Sigmoid colon (tissue), 7 donors: Measurements from ENCODE around the gene TMEM121B. TPM values are rescaled to one million over a fixed set of nuclear protein-coding genes. Genes with fewer than 3 reads are reported as not detected.
A peak's percentile ranks its signal among the peaks of the same experiment; 100 is the strongest.

Experiments used
- DNase-seq: peaks from one replicate; pipeline ENCODE4 v3.0.0-alpha.2; 2019
- H3K27ac ChIP-seq, 4 donors: fragments of 200-600 bp; sonication (generic); one replicate each; pipeline ENCODE4 v1.5.1; 2016 to 2019; ENCODE audit warnings: mild to moderate bottlenecking in 1 of 4
- H3K27me3 ChIP-seq, 3 donors: fragments of 200-600 bp; sonication (generic); one replicate each; pipeline ENCODE4 v1.5.1; 2019; ENCODE audit warnings: mild to moderate bottlenecking in 1 of 3
- H3K36me3 ChIP-seq, 4 donors: fragments of 200-600 bp; sonication (generic); one replicate each; pipeline ENCODE4 v1.5.1; 2016 to 2019
- H3K4me1 ChIP-seq, 4 donors: fragments of 200-600 bp; sonication (generic); one replicate each; pipeline ENCODE4 v1.5.1; 2017 to 2019
- H3K4me3 ChIP-seq, 4 donors: fragments of 200-600 bp; sonication (generic); one replicate each; pipeline ENCODE4 v1.5.1; 2017 to 2019; ENCODE audit warnings: mild to moderate bottlenecking in 2 of 4, moderate library complexity in 1 of 4
- H3K9me3 ChIP-seq, 4 donors: fragments of 200-600 bp in 3 of 4; sonication (generic) in 3 of 4; one replicate each; pipeline versions ENCODE4 v1.5.1 to v1.6.1; 2013 to 2019
- CTCF ChIP-seq, 4 experiments: fragments of 450-650 bp in 3 of 4; fragments of 200-600 bp in 1 of 4; IDR thresholded peaks; one replicate each; pipeline ENCODE4 v1.5.1; 2016 to 2019; ENCODE audit warnings: antibody characterized with exemption in 4 of 4, mild to moderate bottlenecking in 3 of 4, moderate library complexity in 2 of 4
- EP300 ChIP-seq, 4 donors: sonication (generic); formaldehyde crosslinking; IDR thresholded peaks; one replicate each; pipeline ENCODE4 v1.6.1; 2017; ENCODE audit warnings: antibody characterized with exemption in 4 of 4
- POLR2A ChIP-seq, 2 donors: fragments of 450-650 bp; IDR thresholded peaks; one replicate each; pipeline ENCODE4 v1.6.1; 2016; ENCODE audit warnings: antibody characterized with exemption in 2 of 2, mild to moderate bottlenecking in 2 of 2, moderate library complexity in 2 of 2
- POLR2AphosphoS5 ChIP-seq, 4 donors: sonication (generic); formaldehyde crosslinking; IDR thresholded peaks; one replicate each; pipeline ENCODE4 v1.6.1; 2017; ENCODE audit warnings: antibody characterized with exemption in 4 of 4
- WGBS, 2 donors: extraction: QIAGEN DNeasy Blood & Tissue Kit; methylation state at CpG; one replicate each; pipeline ENCODE4 v1.1.7; 2013; 5-methylcytosine and 5-hydroxymethylcytosine counted together
- intact Hi-C: fragments of 100-400 bp; cut with DNase I; formaldehyde crosslinking; loops from one replicate; pipeline ENCODE4 v1.15.1; 2023
- polyA plus RNA-seq, 3 donors: library from polyadenylated mRNA; stranded (reverse); fragments of 200-250 nt; gene quantifications; one replicate each; pipeline ENCODE4 v1.2.3, GENCODE V29; 2013
- total RNA-seq, 4 donors: library from RNA; depleted of rRNA; stranded (reverse); fragments of >200 nt; gene quantifications; one replicate each; pipeline ENCODE4 v1.1.0, GENCODE V29; 2016
- donor health status: healthy with polysubstance abuse.
- donor health status: Bipolar disorder and iron deficiency.
- donor health status: healthy.

Gene TMEM121B
- total and polyA plus RNA-seq, 7 donors: 0.17 to 0.54 (median 0.43) TPM; not detected in 3

DNA sequence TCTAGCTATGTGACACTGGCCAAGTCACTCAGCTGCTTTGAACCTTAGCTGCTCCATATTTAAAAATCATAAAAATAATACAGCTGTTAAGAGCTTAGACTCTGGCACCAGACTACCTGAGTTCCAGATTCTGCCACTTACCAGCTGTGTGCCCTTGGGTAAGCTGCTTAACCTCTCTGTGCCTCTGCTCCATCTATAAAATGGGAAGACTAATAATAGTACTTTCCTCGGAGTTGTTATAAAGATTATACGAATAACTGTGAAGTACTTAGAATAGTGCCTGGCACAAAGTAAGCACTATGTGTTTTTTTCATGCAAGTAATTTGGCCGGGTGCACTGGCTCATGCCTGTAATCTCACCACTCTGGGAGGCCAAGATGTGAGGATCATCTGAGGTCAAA lies 36.6 kb upstream of the TMEM121B start:
- Histone ChIP-seq H3K4me3 (peak overlapping the region; percentile 44 to 77 (median 63)), H3K36me3 (no peaks in the 10 kb centered on the region), H3K9me3 (no peaks in the 10 kb centered on the region), H3K4me1 (peaks cover 0 to 45% (median 26%) of the 10 kb centered on the region in 4 donors), H3K27ac (peak overlapping the region in 2 of 4 donors; percentile 91), H3K27me3 (no peaks in the 10 kb centered on the region)
- TF ChIP-seq EP300 (IDR thresholded peaks at IDR 0.05): no peak
- TF ChIP-seq CTCF (IDR thresholded peaks at IDR 0.05): no peak
- no peak for DNase-seq
- intact Hi-C loops: loop anchor here (5.0 kb wide), 2 partner anchors 75 to 480 kb away; partner anchors contain the start of genes BCL2L13 and IL17RA
- WGBS, 2 donors: 76 to 92% methylated on average over 3 of the region's 3 CpGs

DNA sequence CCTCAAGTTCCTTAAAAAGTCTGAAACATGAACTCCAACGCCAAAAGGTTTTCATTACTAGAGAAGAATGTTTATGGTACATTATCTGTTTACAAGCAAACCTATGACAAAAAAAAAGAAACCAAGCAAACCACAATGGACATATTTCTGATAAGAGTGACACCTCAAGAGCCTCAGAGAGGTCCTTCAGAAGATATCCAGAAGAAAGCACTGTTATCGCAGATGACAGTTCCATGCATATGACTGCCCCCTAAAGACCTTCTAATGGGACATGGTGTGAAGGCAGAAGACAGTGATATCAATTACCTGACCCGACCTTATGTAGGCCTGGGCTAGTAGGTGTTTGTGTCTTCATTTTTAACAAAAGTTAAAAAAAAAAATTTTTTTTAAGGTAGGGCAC lies 34.8 kb upstream of the TMEM121B start:
- DNase-seq: no peak
- Histone ChIP-seq H3K27ac (no peak overlapping the region), H3K4me3 (no peak overlapping the region), H3K9me3 (no peaks in the 10 kb centered on the region), H3K27me3 (no peaks in the 10 kb centered on the region), H3K36me3 (no peaks in the 10 kb centered on the region), H3K4me1 (peaks cover 0 to 45% (median 26%) of the 10 kb centered on the region in 4 donors)
- 79 to 83% methylated on average over 3 of the region's 3 CpGs for WGBS, 2 donors
- no peak for TF ChIP-seq POLR2AphosphoS5 (IDR thresholded peaks at IDR 0.05)
- no peak for TF ChIP-seq POLR2A (IDR thresholded peaks at IDR 0.05)
- TF ChIP-seq CTCF (IDR thresholded peaks at IDR 0.05): no peak
- no peak for TF ChIP-seq EP300 (IDR thresholded peaks at IDR 0.05)
- intact Hi-C loops: loop anchor here (5.0 kb wide), 2 partner anchors 74 to 481 kb away; partner anchors contain the start of genes BCL2L13 and IL17RA

DNA sequence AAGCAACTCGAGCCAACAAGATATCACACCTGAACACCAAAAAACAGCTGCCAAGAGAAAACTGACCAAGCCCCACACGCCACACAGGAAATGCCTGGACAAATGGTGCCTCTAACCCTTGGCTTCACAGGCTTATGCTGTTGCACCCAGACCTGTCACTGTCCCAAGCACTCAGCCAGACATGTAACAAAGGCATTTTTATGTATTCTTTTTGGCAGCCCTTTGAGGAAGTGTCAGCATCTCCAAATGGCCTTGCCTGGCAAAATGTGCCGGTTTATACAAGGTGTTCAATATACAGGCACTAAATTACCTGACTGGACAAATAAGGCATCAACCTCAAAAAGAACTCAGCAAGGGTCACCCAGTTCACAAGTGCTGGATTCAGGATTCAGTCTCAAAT lies 31.8 kb upstream of the TMEM121B start:
- H3K9me3 ChIP-seq: no peaks in the 10 kb centered on the region
- DNase-seq: no peak
- intact Hi-C loops: no loop called here
- TF ChIP-seq CTCF (IDR thresholded peaks at IDR 0.05) (no peak), EP300 (IDR thresholded peaks at IDR 0.05) (no peak), POLR2A (IDR thresholded peaks at IDR 0.05) (no peak), POLR2AphosphoS5 (IDR thresholded peaks at IDR 0.05) (no peak)
- H3K27me3 ChIP-seq: no peaks in the 10 kb centered on the region
- 18 to 63% methylated on average over 3 of the region's 3 CpGs for WGBS, 2 donors
- no peak overlapping the region for H3K27ac ChIP-seq
- peaks cover 0 to 26% (median 17%) of the 10 kb centered on the region in 4 donors for H3K4me1 ChIP-seq
- H3K36me3 ChIP-seq: peaks cover 0 to 14% (median 4%) of the 10 kb centered on the region in 4 donors
- no peak overlapping the region for H3K4me3 ChIP-seq

DNA sequence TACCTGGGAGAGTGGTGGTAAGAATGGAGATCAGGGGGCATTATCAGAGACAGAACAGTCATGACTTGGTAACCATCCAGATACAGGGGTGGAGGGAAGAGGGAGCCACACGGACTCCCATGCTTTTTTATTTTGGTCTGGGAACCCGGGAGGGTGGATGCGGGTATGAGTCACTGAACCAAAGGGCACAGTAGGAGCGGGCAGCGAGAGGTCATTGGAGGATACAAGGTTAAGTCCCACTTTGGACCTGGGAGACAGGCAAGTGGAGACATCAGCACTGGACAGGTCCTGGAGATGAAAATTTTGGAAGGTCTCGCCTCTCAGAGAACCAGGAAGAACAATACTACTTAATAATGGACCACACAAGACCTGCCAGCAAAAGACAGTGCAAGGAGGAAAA lies 31.2 kb upstream of the TMEM121B start:
- intact Hi-C loops: no loop called here
- H3K4me1 ChIP-seq: peaks cover 0 to 19% (median 11%) of the 10 kb centered on the region in 4 donors
- WGBS, 2 donors: 71 to 82% methylated on average over 6 of the region's 6 CpGs

More for the DNA sequence above, 31.2 kb upstream of the TMEM121B start:
- H3K9me3 ChIP-seq: no peaks in the 10 kb centered on the region
- no peak overlapping the region for H3K27ac ChIP-seq
- TF ChIP-seq EP300 (IDR thresholded peaks at IDR 0.05) (no peak), POLR2AphosphoS5 (IDR thresholded peaks at IDR 0.05) (no peak), CTCF (IDR thresholded peaks at IDR 0.05) (no peak), POLR2A (IDR thresholded peaks at IDR 0.05) (no peak)
- H3K4me3 ChIP-seq: no peak overlapping the region
- no peaks in the 10 kb centered on the region for H3K27me3 ChIP-seq
- H3K36me3 ChIP-seq: peaks cover 0 to 20% (median 6%) of the 10 kb centered on the region in 4 donors
- DNase-seq: no peak
